GM19438 (cell line): Measurements from ENCODE around the gene PAN2.
"Not testable (repeated sequence)": the region's sequence is repeated elsewhere in the genome, so short reads cannot be mapped to it uniquely, and the experiment has no call there.

ENCODE experiments used
- ATAC-seq: cut with Tn5 transposase; IDR thresholded peaks from one replicate; pipeline ENCODE4 v1.9.1; 2021; ENCODE audit warnings: low read depth; ENCODE audit not compliant: unreplicated experiment

PAN2 gene

GRCh38 chr12:56272468-56272867 is 61.3 kb downstream of the PAN2 start:
- ATAC-seq = not testable (repeated sequence)

- ATAC-seq = no peak
These were observed 62.8 kb downstream of the PAN2 start for GRCh38 chr12:56271031-56271430.

- ATAC-seq = peak; percentile 3
These were observed 66.2 kb downstream of the PAN2 start for GRCh38 chr12:56267443-56268071.

- ATAC-seq = peak; percentile 82
These were observed 66.9 kb downstream of the PAN2 start, which contains the start of gene COQ10A for GRCh38 chr12:56266693-56267442. TSS of gene COQ10A (plus strand) at chr12:56266942. CDS start at chr12:56267119, 177 bp downstream.
